DMS114 treated with DMSO at 0.1 percent for 48 hours (cell line): ENCODE data around the gene GGCX.
A peak's percentile ranks its signal among the peaks of the same experiment; 100 is the strongest.
"Not testable (repeated sequence)": the region's sequence is repeated elsewhere in the genome, so short reads cannot be mapped to it uniquely, and the experiment has no call there.

ENCODE experiments used
- DNase-seq: peaks from one replicate; lab custom pipeline; 2025; ENCODE audit not compliant: unreplicated experiment; lab: John Stamatoyannopoulos, UW

GGCX gene

GRCh38 chr2:85577063-85577385 lies 15.7 kb upstream of the GGCX start:
- no peak for DNase-seq

- no peak for DNase-seq
These were observed 14.4 kb upstream of the GGCX start for GRCh38 chr2:85575739-85576138.

- DNase-seq: no peak
These were observed 5.0 kb upstream of the GGCX start for GRCh38 chr2:85566265-85566664.

- no peak for DNase-seq
These were observed 2.9 kb upstream of the GGCX start for GRCh38 chr2:85564144-85564563.

GRCh38 chr2:85560812-85561279 lies 447 bp downstream of the GGCX start:
- no peak for DNase-seq

- not testable (repeated sequence) for DNase-seq
These were observed 928 bp downstream of the GGCX start for GRCh38 chr2:85560403-85560726.

- no peak for DNase-seq
These were observed 3.1 kb downstream of the GGCX start for GRCh38 chr2:85558160-85558559.

GRCh38 chr2:85557130-85557529 lies 4.2 kb downstream of the GGCX start:
- DNase-seq: no peak

- no peak for DNase-seq
These were observed 6.2 kb downstream of the GGCX start for GRCh38 chr2:85554980-85555612.

- DNase-seq: no peak
These were observed 8.1 kb downstream of the GGCX start for GRCh38 chr2:85553184-85553583.

GRCh38 chr2:85551698-85552678 lies 9.3 kb downstream of the GGCX start:
- DNase-seq: peak; percentile 58

- DNase-seq: no peak
These were observed 10.8 kb downstream of the GGCX start for GRCh38 chr2:85550486-85550885.

- DNase-seq: no peak
These were observed 11.5 kb downstream of the GGCX start for GRCh38 chr2:85549826-85550225.

- DNase-seq: no peak
These were observed 12.2 kb downstream of the GGCX start for GRCh38 chr2:85549095-85549494.

- DNase-seq: no peak
These were observed 12.7 kb downstream of the GGCX start for GRCh38 chr2:85548608-85548900.

- DNase-seq: no peak
These were observed 13.3 kb downstream of the GGCX start for GRCh38 chr2:85547859-85548607.

- no peak for DNase-seq
These were observed 14.0 kb downstream of the GGCX start for GRCh38 chr2:85547089-85547858.

GRCh38 chr2:85545780-85546240 lies 15.5 kb downstream of the GGCX start:
- DNase-seq: no peak

- DNase-seq: not testable (repeated sequence)
These were observed 16.1 kb downstream of the GGCX start for GRCh38 chr2:85544915-85545779.

- not testable (repeated sequence) for DNase-seq
These were observed 17.0 kb downstream of the GGCX start for GRCh38 chr2:85544254-85544691.
